Cardiac muscle cell (in vitro differentiated cells and primary cell): Measurements from ENCODE around the gene LRP1B. TPM values are rescaled to one million over a fixed set of nuclear protein-coding genes. Genes with fewer than 3 reads are reported as not detected.

Experiments
- DNase-seq, 2 donors: peaks; one replicate each; pipeline versions ENCODE4 v3.0.0 to v3.0.0-alpha.2; 2010 to 2017; ENCODE audit warnings: low read depth in 1 of 2, low spot score in 1 of 2
- H3K27ac ChIP-seq: fragments of 200-600 bp; sonication (generic); 2 replicates; pipeline ENCODE4 v1.5.1; 2016
- H3K27me3 ChIP-seq: fragments of 200-600 bp; sonication (generic); 2 replicates; pipeline ENCODE4 v1.6.0; 2016; ENCODE audit warnings: control low read depth
- H3K36me3 ChIP-seq: fragments of 200-600 bp; sonication (generic); 2 replicates; pipeline ENCODE4 v1.5.1; 2016; ENCODE audit warnings: control low read depth
- H3K4me1 ChIP-seq: fragments of 200-600 bp; sonication (generic); 2 replicates; pipeline ENCODE4 v1.8.1; 2017; ENCODE audit warnings: low read depth, mild to moderate bottlenecking, mixed run types
- H3K4me3 ChIP-seq: fragments of 200-600 bp; sonication (generic); 2 replicates; pipeline ENCODE4 v1.5.1; 2016; ENCODE audit warnings: mild to moderate bottlenecking
- H3K9me3 ChIP-seq: fragments of 200-600 bp; sonication (generic); 2 replicates; pipeline ENCODE4 v1.5.1; 2017; ENCODE audit warnings: low read depth, mild to moderate bottlenecking, control low read depth
- CTCF ChIP-seq: IDR thresholded peaks from 2 replicates; pipeline ENCODE4 v1.5.1; 2012; ENCODE audit warnings: low read depth, mild to moderate bottlenecking, low read length
- polyA plus RNA-seq: library from polyadenylated mRNA; unstranded; fragments of >200 nt; fragmentation: Nextera tagmentation; extraction: Ambion mirVana; gene quantifications from 2 replicates; pipeline ENCODE4 v1.2.1, GENCODE V29; 2016
- total RNA-seq: library from RNA; depleted of rRNA; stranded (reverse); fragments of >200 nt; gene quantifications from 2 replicates; pipeline ENCODE4 v1.2.3, GENCODE V29; 2016

The LRP1B gene
- total and polyA plus RNA-seq, 2 experiments from 2014 or later: 1.2 to 2.5 TPM

GRCh38 chr2:140624200-140624599 lies 1506.6 kb downstream of the LRP1B start:
- no peaks in the 10 kb centered on the region for H3K36me3 ChIP-seq
- DNase-seq: no peak
- no peak overlapping the region for H3K27ac ChIP-seq
- H3K9me3 ChIP-seq: no peaks in the 10 kb centered on the region
- TF ChIP-seq CTCF: no peak
- no peaks in the 10 kb centered on the region for H3K4me1 ChIP-seq
- no peaks in the 10 kb centered on the region for H3K27me3 ChIP-seq
- H3K4me3 ChIP-seq: no peak overlapping the region

DNA sequence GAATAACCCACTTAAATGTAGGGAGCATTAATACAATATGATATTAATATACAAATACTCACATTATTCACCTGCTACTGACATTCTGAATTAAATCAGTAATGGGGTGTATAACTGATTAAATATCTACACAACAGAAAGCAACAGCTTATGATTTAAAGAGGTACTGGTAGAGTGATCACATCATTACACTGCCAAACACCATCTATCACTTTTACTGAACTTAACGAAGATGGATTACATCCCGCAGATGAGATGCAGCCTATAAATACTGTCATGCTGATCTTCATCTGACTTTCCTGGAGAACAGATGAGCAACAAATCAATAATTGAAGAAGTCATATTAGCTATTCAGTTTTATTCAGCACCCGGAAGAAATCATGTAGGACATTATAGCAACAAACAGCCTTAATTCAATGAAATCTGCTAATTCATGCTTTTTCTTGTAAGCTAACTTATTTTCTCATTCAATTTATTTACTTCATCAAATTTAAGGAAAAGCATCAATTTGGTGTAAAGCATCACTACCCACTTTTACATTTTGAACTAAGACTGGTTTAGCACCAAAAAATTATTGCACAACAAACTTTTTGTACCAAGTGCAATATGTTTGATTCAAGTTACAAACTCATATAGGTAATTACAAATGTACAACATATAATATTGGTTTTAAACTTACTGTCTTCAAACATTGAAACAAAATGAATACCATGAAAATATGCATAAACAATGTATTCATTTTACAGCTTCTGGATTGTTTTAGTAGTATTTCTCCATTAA lies 1509.0 kb downstream of the LRP1B start:
- Histone ChIP-seq H3K4me3 (no peak overlapping the region), H3K9me3 (no peaks in the 10 kb centered on the region), H3K27me3 (no peaks in the 10 kb centered on the region), H3K4me1 (no peaks in the 10 kb centered on the region), H3K27ac (no peak overlapping the region), H3K36me3 (no peaks in the 10 kb centered on the region)
- DNase-seq: no peak
- TF ChIP-seq CTCF: no peak

DNA sequence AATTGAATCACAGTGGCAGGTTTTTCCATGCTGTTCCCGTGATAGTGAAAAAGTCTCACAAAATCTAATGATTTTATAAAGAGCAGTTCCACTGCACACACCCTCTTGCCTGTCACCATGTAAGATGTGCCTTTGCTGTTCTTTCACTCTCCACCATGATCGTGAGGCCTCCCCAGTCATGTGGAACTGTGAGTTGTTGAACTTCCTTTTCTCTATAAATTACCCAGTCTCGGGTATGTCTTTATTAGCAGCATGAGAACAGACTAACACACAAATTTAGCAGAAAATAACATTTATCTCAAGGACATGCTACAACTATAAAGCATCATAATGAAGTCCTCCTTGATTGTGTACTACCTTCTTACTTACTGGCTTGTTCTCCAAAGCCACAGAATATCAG lies 1526.0 kb downstream of the LRP1B start:
- Histone ChIP-seq H3K4me1 (no peaks in the 10 kb centered on the region), H3K36me3 (no peaks in the 10 kb centered on the region), H3K4me3 (no peak overlapping the region), H3K27me3 (no peaks in the 10 kb centered on the region), H3K9me3 (no peaks in the 10 kb centered on the region), H3K27ac (no peak overlapping the region)
- no peak for TF ChIP-seq CTCF
- DNase-seq: no peak

GRCh38 chr2:140604096-140604495 lies 1526.7 kb downstream of the LRP1B start:
- H3K4me3 ChIP-seq: no peak overlapping the region
- DNase-seq: peak in 1 of 2 donors; percentile 44
- TF ChIP-seq CTCF: no peak
- H3K27ac ChIP-seq: no peak overlapping the region
- H3K27me3 ChIP-seq: no peaks in the 10 kb centered on the region
- H3K4me1 ChIP-seq: no peaks in the 10 kb centered on the region
- no peaks in the 10 kb centered on the region for H3K9me3 ChIP-seq
- no peaks in the 10 kb centered on the region for H3K36me3 ChIP-seq

GRCh38 chr2:140603416-140603815 lies 1527.4 kb downstream of the LRP1B start:
- Histone ChIP-seq H3K9me3 (no peaks in the 10 kb centered on the region), H3K27me3 (no peaks in the 10 kb centered on the region), H3K36me3 (no peaks in the 10 kb centered on the region), H3K4me3 (no peak overlapping the region), H3K27ac (no peak overlapping the region), H3K4me1 (no peaks in the 10 kb centered on the region)
- peak in 1 of 2 donors; percentile 8 for DNase-seq
- no peak for TF ChIP-seq CTCF
